GM18520 (cell line): ENCODE results near the gene PAM.
"Not testable (repeated sequence)": the region's sequence is repeated elsewhere in the genome, so short reads cannot be mapped to it uniquely, and the experiment has no call there.

Experiments
- ATAC-seq: cut with Tn5 transposase; IDR thresholded peaks from one replicate; pipeline ENCODE4 v1.9.1; 2021; ENCODE audit not compliant: unreplicated experiment

Gene PAM

DNA sequence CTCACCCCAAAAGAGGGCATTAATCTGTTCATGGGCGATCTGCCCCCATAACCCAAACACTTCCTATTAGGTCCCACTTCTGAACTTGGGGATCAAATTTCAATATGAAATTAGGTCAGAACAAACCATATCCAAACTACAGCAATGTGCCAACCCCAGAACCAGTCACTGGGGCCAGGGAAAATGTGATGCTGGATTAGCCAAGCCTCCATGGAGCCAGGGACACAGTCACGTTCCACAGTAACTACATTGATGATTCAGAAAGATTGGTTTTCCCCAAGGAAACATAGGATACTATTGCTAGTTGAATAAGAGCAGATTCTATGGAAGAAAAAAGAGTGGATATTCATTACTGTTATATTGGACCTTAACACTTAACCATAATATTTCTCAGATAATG, 280.6 kb downstream of the PAM start:
- ATAC-seq, result no peak

DNA sequence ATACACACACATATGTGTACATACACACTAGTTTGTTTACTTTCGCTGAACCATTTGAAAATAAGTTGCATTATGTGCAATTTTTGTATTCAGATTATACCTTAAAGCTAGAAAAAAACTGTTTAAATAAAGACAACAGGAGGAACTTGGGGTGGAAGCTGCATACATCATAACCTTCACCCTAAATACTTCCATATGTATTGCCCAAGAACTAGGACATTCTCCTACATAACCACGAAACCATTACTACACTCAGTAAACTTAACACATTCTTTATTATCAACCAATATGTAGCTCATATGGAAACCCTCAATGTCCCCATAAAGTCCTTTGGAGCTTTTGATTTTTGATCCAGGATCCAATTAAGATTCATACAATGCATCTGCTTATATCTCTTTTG, 281.5 kb downstream of the PAM start:
- no peak for ATAC-seq

DNA sequence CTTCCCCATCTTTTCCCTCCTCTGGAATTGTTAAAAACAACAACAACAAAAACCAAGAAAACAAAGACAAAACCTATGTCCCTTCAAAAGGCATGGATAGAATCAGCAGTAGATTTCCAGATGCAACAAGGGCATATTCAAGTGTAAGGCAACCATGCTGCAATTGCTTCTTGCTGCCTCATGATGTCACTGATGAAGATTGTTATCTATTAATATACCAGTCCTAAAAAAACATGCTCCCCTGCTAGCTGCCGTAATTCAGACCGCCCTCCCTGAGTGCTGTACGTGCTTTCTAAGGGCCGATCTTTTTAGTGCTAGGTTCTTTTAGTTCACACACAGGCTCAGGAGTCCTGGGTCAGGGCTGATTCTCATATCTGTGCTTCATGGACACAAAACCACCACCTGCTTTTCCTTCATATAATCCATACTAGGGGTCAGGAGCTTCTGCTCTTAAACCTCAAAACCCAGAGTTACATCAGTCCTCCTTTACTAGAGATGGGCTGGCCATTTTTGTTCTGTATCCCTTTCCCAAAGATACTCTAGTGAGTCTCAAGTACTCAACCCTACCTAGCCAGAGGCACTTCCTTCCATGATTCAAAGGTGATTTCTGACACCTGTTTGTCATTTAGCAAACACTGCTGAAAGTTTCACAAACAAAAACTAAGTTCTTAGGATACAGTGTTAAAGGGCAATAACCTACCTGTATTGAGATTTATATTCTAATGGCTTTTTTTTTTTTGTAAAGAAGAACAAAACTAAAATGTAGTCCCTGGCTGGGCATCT, 282.8 kb downstream of the PAM start:
- ATAC-seq, result no peak

DNA sequence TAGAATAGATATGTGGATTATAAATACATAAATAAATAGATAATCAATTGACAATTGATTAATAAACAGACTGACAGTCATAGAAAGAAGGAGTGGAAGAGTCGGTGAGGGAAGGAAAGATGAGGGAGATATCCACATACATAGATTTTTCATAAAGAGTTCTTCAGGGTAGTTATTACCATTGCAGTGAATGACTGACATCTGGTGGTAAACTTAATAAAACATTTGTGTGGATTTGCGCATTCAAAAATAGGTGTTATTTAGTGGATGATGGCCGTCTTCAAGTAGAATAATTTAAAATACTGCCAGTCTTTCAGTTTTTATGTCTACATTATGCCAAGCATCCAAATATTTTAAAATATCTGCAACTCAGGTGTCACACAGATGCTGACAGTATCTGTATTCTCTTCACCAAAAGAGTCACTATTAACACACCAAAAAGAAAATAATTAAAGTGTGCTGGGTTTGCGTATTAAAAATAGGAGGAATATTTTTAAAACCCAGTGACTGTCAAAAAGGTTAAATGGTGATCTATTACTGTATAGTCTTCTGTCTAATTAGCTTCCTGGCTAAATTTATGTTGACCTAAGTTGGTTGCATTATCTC, 286.1 kb downstream of the PAM start:
- no peak for ATAC-seq

DNA sequence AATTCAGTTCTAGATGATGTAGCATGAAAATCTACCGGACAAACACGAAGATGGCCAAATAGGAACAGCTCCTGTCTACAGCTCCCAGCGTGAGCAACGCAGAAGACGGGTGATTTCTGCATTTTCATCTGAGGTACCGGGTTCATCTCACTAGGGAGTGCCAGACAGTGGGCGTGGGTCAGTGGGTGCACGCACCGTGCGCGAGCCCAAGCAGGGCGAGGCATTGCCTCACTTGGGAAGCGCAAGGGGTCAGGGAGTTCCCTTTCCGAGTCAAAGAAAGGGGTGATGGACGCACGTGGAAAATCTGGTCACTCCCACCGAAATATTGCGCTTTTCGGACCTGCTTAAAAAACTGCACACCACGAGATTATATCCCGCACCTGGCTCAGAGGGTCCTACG, 291.6 kb downstream of the PAM start:
- ATAC-seq, result not testable (repeated sequence)

DNA sequence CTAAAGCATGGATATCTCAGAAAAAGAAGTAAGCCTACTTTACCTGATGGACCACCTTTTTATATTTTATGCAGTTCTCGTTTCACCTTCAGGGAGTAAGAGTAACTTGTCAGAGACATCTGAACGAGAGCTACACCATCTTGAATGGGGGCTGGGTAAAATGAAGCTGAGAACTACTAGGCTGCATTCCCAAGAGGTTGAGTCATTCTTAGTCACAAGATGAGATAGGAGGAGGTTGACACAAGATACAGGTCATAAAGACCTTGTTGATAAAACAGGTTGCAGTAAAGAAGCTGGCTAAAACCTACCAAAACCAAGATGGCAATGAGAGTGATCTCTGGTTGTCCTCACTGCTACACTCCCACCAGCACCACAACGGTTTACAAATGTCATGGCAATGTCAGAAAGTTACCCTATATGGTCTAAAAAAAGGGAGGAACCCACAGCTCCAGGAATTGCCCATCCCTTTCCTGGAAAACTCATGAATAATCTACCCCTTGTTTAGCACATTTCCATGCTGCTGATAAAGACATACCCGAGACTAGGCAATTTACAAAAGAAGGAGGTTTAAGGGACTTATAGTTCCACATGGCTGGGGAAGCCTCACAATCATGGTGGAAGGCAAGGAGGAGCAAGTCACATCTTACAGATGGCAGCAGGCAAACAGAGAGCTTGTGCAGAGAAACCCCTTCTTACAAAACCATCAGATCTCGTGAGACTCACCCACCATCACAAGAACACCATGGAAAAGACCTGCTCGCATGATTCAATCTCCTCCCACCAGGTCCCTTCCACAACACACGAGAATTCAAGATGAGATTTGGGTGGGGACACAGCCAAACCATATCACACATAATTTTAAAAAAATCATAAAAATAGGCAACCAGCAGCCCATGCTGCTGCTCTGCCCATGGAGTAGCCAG, 302.4 kb downstream of the PAM start:
- ATAC-seq, result no peak

DNA sequence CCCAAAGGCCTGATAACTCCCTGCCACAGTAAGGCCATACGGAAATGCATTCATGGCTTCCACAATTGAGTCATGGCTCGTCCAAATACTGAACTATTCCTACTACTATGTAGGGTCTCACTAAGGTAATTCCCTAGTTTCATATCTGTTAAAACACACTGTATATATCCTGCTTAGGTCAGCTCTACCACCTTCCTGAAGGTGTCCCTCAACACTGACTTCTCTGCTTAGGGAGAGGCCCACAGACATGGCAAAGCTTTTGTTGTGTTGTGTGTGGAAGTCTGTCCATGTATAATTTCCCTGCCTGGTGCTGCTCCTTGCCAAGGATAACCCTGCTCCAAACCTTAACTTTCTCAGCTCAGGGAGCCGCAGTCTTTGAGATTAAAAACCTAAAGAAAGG, 304.4 kb downstream of the PAM start:
- ATAC-seq, result no peak

DNA sequence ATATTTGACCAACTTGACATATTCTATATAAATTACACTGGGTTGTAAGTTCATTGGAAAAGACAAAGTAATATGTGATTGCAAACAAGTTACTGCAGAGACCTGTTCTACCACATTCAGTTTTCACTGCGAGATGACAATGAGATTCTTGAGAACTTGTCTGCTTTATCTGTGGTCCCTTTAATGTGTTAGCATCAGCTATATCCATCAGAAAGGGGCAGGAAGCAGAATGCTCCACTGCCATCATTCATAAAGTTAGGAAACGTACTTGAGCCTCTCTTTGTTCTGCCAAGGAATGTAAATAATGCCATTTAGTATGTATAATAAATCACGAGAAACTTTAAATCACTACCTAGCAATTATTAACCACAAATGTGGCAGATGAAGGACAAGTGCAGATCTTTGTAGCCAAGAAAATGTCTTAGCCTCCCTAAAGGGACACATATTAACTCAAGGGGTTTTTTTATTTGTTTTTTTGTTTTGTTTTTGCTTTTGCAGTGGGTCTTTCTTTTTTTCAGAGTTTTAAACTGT, 305.4 kb downstream of the PAM start:
- ATAC-seq, result no peak

DNA sequence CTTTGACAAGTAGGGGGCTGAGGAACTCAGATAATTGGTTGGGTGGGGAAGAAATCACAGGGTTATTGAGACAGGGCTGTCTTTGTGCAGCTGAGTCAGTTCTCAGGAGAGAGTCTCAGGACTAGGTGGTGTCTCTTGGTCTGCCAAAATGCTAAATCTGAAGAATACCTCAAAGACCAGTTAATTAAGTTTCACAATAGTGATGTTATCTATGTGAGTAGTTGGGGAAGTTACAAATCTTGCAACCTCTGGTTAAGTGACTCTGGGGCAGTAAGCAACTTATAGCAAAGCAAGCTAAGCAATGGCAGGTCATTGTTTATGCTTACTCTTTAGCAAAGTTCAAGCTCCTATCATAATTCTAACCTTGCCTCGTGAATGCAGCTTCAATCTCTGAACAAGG, 311.2 kb downstream of the PAM start:
- no peak for ATAC-seq

DNA sequence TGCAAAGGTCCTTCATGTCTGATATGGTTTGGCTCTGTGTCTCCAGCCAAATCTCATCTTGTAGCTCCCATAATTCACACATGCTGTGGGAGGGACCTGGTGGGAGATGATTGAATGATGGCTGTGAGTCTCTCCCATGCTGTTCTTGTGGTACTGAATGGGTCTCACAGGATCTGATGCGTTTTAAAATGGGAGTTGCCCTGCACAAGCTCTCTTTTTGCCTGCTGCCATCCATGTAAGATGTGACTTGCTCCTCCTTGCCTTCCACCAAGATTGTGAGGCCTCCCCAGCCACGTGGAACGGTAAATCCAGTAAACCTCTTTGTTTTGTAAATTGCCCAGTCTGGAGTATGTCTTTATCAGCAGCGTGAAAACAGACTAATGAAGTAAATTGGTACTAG, 318.4 kb downstream of the PAM start:
- ATAC-seq, result not testable (repeated sequence)

DNA sequence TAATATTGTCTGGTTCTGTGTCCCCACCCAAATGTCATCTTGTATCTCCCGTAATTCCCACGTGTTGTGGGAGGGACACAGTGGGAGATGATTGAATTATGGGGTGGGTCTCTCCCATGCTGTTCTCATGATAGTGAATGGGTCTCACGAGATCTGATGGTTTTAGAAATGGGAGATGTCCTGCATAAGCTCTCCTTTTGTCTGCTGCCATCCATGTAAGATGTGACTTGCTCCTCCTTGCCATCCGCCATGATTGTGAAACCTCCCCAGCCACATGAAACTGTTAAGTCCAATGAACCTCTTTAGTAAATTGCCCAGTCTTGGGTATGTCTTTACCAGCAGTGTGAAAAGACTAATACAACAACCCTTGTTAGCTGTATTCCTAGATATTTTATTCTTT, 320.3 kb downstream of the PAM start:
- no peak for ATAC-seq
